IPS-18c (cell line): ENCODE measurements around the gene ZNRF3.
"Not testable (repeated sequence)": the region's sequence is repeated elsewhere in the genome, so short reads cannot be mapped to it uniquely, and the experiment has no call there.

ENCODE experiments used
- H3K4me3 ChIP-seq: 2 replicates; pipeline ENCODE4 v1.7.0; 2013; ENCODE audit warnings: low read depth, mild to moderate bottlenecking, low read length, moderate library complexity; ENCODE audit not compliant: insufficient read depth
- H3K9me3 ChIP-seq: one replicate; pipeline ENCODE4 v1.6.1; 2013; ENCODE audit warnings: mild to moderate bottlenecking, low read length, moderate library complexity; ENCODE audit not compliant: control insufficient read depth, insufficient read depth

Gene ZNRF3

GRCh38 chr22:29071261-29072045 lies 188.1 kb downstream of the ZNRF3 start:
- Histone ChIP-seq H3K9me3 (no peaks in the 10 kb centered on the region), H3K4me3 (peak overlapping the region; percentile 28; the same call in 1 of the 2 replicates)

GRCh38 chr22:29072193-29072978 lies 189.0 kb downstream of the ZNRF3 start:
- no peak overlapping the region; the same call in 1 of the 2 replicates for H3K4me3 ChIP-seq

GRCh38 chr22:29072979-29073617 lies 189.7 kb downstream of the ZNRF3 start, which contains the start of gene KREMEN1:
Gene KREMEN1, plus strand, starts transcription at chr22:29073035. Its CDS starts 96 bp downstream, at chr22:29073131.
- H3K4me3 ChIP-seq = peak within 1 kb of the TSS; percentile 77
- no peaks in the 10 kb centered on the region for H3K9me3 ChIP-seq

More at GRCh38 chr22:29072193-29072978, 189.0 kb downstream of the ZNRF3 start:
- H3K9me3 ChIP-seq = no peaks in the 10 kb centered on the region

- no peaks in the 10 kb centered on the region for H3K9me3 ChIP-seq
- H3K4me3 ChIP-seq = peak overlapping the region; percentile 77
These were observed 190.4 kb downstream of the ZNRF3 start for GRCh38 chr22:29073618-29074275.

GRCh38 chr22:29074276-29074772 lies 191.0 kb downstream of the ZNRF3 start:
- Histone ChIP-seq H3K4me3 (peak overlapping the region; percentile 77), H3K9me3 (no peaks in the 10 kb centered on the region)

GRCh38 chr22:29078036-29078868 lies 194.9 kb downstream of the ZNRF3 start:
- H3K9me3 ChIP-seq = no peaks in the 10 kb centered on the region
- no peak overlapping the region; the same call in 1 of the 2 replicates for H3K4me3 ChIP-seq

- Histone ChIP-seq H3K4me3 (no peak overlapping the region; the same call in 1 of the 2 replicates), H3K9me3 (no peaks in the 10 kb centered on the region)
These were observed 195.5 kb downstream of the ZNRF3 start for GRCh38 chr22:29078869-29079207.

GRCh38 chr22:29079218-29079901 lies 196.0 kb downstream of the ZNRF3 start:
- no peaks in the 10 kb centered on the region for H3K9me3 ChIP-seq
- H3K4me3 ChIP-seq = no peak overlapping the region

GRCh38 chr22:29080106-29080975 lies 197.0 kb downstream of the ZNRF3 start:
- no peak overlapping the region for H3K4me3 ChIP-seq

GRCh38 chr22:29081517-29082236 lies 198.3 kb downstream of the ZNRF3 start:
- H3K4me3 ChIP-seq = no peak overlapping the region
- H3K9me3 ChIP-seq = no peaks in the 10 kb centered on the region

More at GRCh38 chr22:29080106-29080975, 197.0 kb downstream of the ZNRF3 start:
- H3K9me3 ChIP-seq = no peaks in the 10 kb centered on the region

- H3K4me3 ChIP-seq = no peak overlapping the region
These were observed 199.6 kb downstream of the ZNRF3 start for GRCh38 chr22:29082826-29083545.

GRCh38 chr22:29083576-29083932 lies 200.2 kb downstream of the ZNRF3 start:
- not testable (repeated sequence) for H3K4me3 ChIP-seq, H3K9me3 ChIP-seq

More at GRCh38 chr22:29082826-29083545, 199.6 kb downstream of the ZNRF3 start:
- H3K9me3 ChIP-seq = no peaks in the 10 kb centered on the region

GRCh38 chr22:29083933-29084591 lies 200.7 kb downstream of the ZNRF3 start:
- H3K4me3 ChIP-seq = no peak overlapping the region

More at GRCh38 chr22:29083933-29084591, 200.7 kb downstream of the ZNRF3 start:
- no peaks in the 10 kb centered on the region for H3K9me3 ChIP-seq
